Measurements from ENCODE around the gene ADGRA1.
"Not testable (repeated sequence)": the region's sequence is repeated elsewhere in the genome, so short reads cannot be mapped to it uniquely, and the experiment has no call there.

Gene ADGRA1

GRCh38 chr10:133133471-133134231 lies 45.9 kb downstream of the ADGRA1 start:
- Mint-ChIP-seq H3K4me3 (no peak overlapping the region), H3K36me3 (ENCODE audit: low read depth) (no peaks in the 10 kb centered on the region), H3K27me3 (ENCODE audit: low read depth) (peaks cover 15% of the 10 kb centered on the region), H3K9me3 (no peaks in the 10 kb centered on the region), H3K4me1 (peaks cover 11% of the 10 kb centered on the region), H3K27ac (peak overlapping the region in 1 of 3 experiments; percentile 15)
- no peak for TF ChIP-seq CTCF (IDR thresholded peaks at IDR 0.05; ENCODE audit: unreplicated experiment in 3 of 3)

- Mint-ChIP-seq H3K27me3 (ENCODE audit: low read depth) (peaks cover 15% of the 10 kb centered on the region), H3K9me3 (no peaks in the 10 kb centered on the region), H3K27ac (peak overlapping the region in 2 of 3 experiments; percentile 41 to 60), H3K4me3 (no peak overlapping the region), H3K36me3 (ENCODE audit: low read depth) (no peaks in the 10 kb centered on the region), H3K4me1 (peaks cover 11% of the 10 kb centered on the region)
- TF ChIP-seq CTCF (IDR thresholded peaks at IDR 0.05; ENCODE audit: unreplicated experiment in 3 of 3), result no peak
These were observed 46.8 kb downstream of the ADGRA1 start for GRCh38 chr10:133134411-133135115.

- Mint-ChIP-seq H3K4me1 (peaks cover 11% of the 10 kb centered on the region), H3K27me3 (ENCODE audit: low read depth) (peaks cover 15% of the 10 kb centered on the region), H3K9me3 (no peaks in the 10 kb centered on the region), H3K36me3 (ENCODE audit: low read depth) (no peaks in the 10 kb centered on the region), H3K4me3 (no peak overlapping the region), H3K27ac (peak overlapping the region in 2 of 3 experiments; percentile 41 to 60)
- no peak for TF ChIP-seq CTCF (IDR thresholded peaks at IDR 0.05; ENCODE audit: unreplicated experiment in 3 of 3)
These were observed 47.4 kb downstream of the ADGRA1 start for GRCh38 chr10:133135116-133135465.

GRCh38 chr10:133137486-133138145 lies 49.9 kb downstream of the ADGRA1 start:
- H3K4me3 Mint-ChIP-seq; H3K4me1 Mint-ChIP-seq; H3K9me3 Mint-ChIP-seq; H3K27me3 Mint-ChIP-seq (ENCODE audit: low read depth); H3K36me3 Mint-ChIP-seq (ENCODE audit: low read depth); H3K27ac Mint-ChIP-seq: not testable (repeated sequence)

GRCh38 chr10:133139551-133140065 lies 51.9 kb downstream of the ADGRA1 start:
- H3K9me3 Mint-ChIP-seq, result no peaks in the 10 kb centered on the region

More at GRCh38 chr10:133139551-133140065, 51.9 kb downstream of the ADGRA1 start:
- Mint-ChIP-seq H3K4me1 (peaks cover 27% of the 10 kb centered on the region), H3K4me3 (no peak overlapping the region), H3K27ac (no peak overlapping the region), H3K36me3 (ENCODE audit: low read depth) (no peaks in the 10 kb centered on the region), H3K27me3 (ENCODE audit: low read depth) (peaks cover 22% of the 10 kb centered on the region)
- TF ChIP-seq CTCF (IDR thresholded peaks at IDR 0.05; ENCODE audit: unreplicated experiment in 3 of 3), result no peak
